B cell (primary cell): ENCODE data around the gene ENO2. TPM values are rescaled to one million over a fixed set of nuclear protein-coding genes. Genes with fewer than 3 reads are reported as not detected.
"Not testable (repeated sequence)": the region's sequence is repeated elsewhere in the genome, so short reads cannot be mapped to it uniquely, and the experiment has no call there.

Experiments used
- ATAC-seq: fragments of 200-7000 bp; cut with Tn5 transposase; one replicate; pipeline ENCODE4 v1.10.0; 2021; ENCODE audit warnings: low read depth, mild to moderate bottlenecking, moderate number of reproducible peaks, moderate library complexity
- CTCF ChIA-PET: fragments of 350-600 bp; sonication (Branson Sonifier 250); formaldehyde crosslinking; loops from one replicate; lab custom pipeline; 2021; ENCODE audit warnings: antibody characterized with exemption, inconsistent platforms; lab: Charles Lee
- POLR2A ChIA-PET: fragments of 350-600 bp; sonication (Branson Sonifier 250); formaldehyde crosslinking; loops from one replicate; lab custom pipeline; 2021; ENCODE audit warnings: antibody characterized with exemption; lab: Charles Lee
- DNase-seq: peaks from one replicate; pipeline ENCODE4 v3.0.0; 2013
- H2AFZ ChIP-seq: 2 replicates; pipeline ENCODE4 v1.6.1; 2012; ENCODE audit warnings: mild to moderate bottlenecking, low read depth, low read length; ENCODE audit not compliant: insufficient read depth, poor library complexity, severe bottlenecking
- H3K27ac ChIP-seq, 2 donors: 1 replicate in 1 of 2; 2 replicates in 1 of 2; pipeline ENCODE4 v1.5.1; 2012 to 2013; ENCODE audit warnings: low read length in 2 of 2, mild to moderate bottlenecking in 2 of 2, moderate library complexity in 1 of 2
- H3K27me3 ChIP-seq, 4 experiments: fragments of 200-600 bp in 1 of 4; sonication (generic) in 1 of 4; replicated peaks in 1 of 4; 1 replicate in 2 of 4; 2 replicates in 2 of 4; pipeline versions ENCODE4 v1.6.1 to v1.7.0; 2013 to 2016; ENCODE audit warnings: low read length in 3 of 4, mild to moderate bottlenecking in 2 of 4, mixed read lengths in 1 of 4, moderate library complexity in 1 of 4; ENCODE audit not compliant: insufficient read depth in 4 of 4, control insufficient read depth in 3 of 4; ENCODE audit errors: control extremely low read depth in 1 of 4
- H3K36me3 ChIP-seq, 2 experiments: replicated peaks in 1 of 2; 1 replicate in 1 of 2; 2 replicates in 1 of 2; pipeline versions ENCODE4 v1.6.1 to v1.7.1; 2013; ENCODE audit warnings: low read length in 1 of 2; ENCODE audit not compliant: insufficient read depth in 2 of 2, control insufficient read depth in 1 of 2; ENCODE audit errors: control extremely low read depth in 1 of 2, extremely low read depth in 1 of 2
- H3K4me1 ChIP-seq, 2 donors: fragments of 200-600 bp in 1 of 2; sonication (generic) in 1 of 2; 1 replicate in 1 of 2; 2 replicates in 1 of 2; pipeline versions ENCODE4 v1.5.1 to v1.6.1; 2013 to 2017; ENCODE audit warnings: low read length in 2 of 2; ENCODE audit not compliant: control insufficient read depth in 2 of 2, insufficient read depth in 2 of 2
- H3K4me2 ChIP-seq: replicated peaks from 2 replicates; pipeline ENCODE3; 2012; ENCODE audit warnings: mild to moderate bottlenecking, low read depth, low read length; ENCODE audit not compliant: poor library complexity, severe bottlenecking
- H3K4me3 ChIP-seq, 5 experiments: fragments of 200-600 bp in 1 of 5; sonication (generic) in 1 of 5; 1 replicate in 3 of 5; 2 replicates in 2 of 5; pipeline versions ENCODE4 v1.5.1 to v1.7.0; 2011 to 2016; ENCODE audit warnings: low read length in 4 of 5, mild to moderate bottlenecking in 4 of 5, low read depth in 2 of 5, control low read depth in 1 of 5, moderate library complexity in 1 of 5; ENCODE audit not compliant: insufficient read depth in 1 of 5; ENCODE audit errors: control extremely low read depth in 1 of 5, extremely low read depth in 1 of 5
- H3K79me2 ChIP-seq: fragments of 200-600 bp; sonication (generic); one replicate; pipeline ENCODE4 v1.6.0; 2016; ENCODE audit warnings: low read length; ENCODE audit not compliant: control insufficient read depth, insufficient read depth
- H3K9ac ChIP-seq: fragments of 200-600 bp; sonication (generic); 2 replicates; pipeline ENCODE4 v1.6.1; 2017; ENCODE audit warnings: mild to moderate bottlenecking, low read length, moderate library complexity
- H3K9me3 ChIP-seq, 3 donors: one replicate each; pipeline versions ENCODE4 v1.6.1 to v1.7.1; 2013; ENCODE audit warnings: low read length in 2 of 3; ENCODE audit not compliant: control insufficient read depth in 2 of 3, insufficient read depth in 1 of 3; ENCODE audit errors: control extremely low read depth in 1 of 3
- H4K20me1 ChIP-seq: 2 replicates; pipeline ENCODE4 v1.6.0; 2012; ENCODE audit warnings: mild to moderate bottlenecking, low read length; ENCODE audit not compliant: insufficient read depth, control insufficient read depth, poor library complexity, severe bottlenecking
- H3K27ac Mint-ChIP-seq: one replicate; pipeline ENCODE4 v1.8.0; 2021; ENCODE audit warnings: mixed read lengths
- H3K27me3 Mint-ChIP-seq: one replicate; pipeline ENCODE4 v1.8.0; 2021; ENCODE audit warnings: mixed read lengths
- H3K4me1 Mint-ChIP-seq: one replicate; pipeline ENCODE4 v1.8.0; 2021; ENCODE audit warnings: mixed read lengths
- H3K4me3 Mint-ChIP-seq: one replicate; pipeline ENCODE4 v1.8.0; 2021; ENCODE audit warnings: mixed read lengths
- H3K9me3 Mint-ChIP-seq: one replicate; pipeline ENCODE4 v1.8.0; 2022; ENCODE audit warnings: mixed read lengths; ENCODE audit not compliant: insufficient read depth
- EZH2 ChIP-seq: IDR thresholded peaks from 2 replicates; pipeline ENCODE4 v1.6.1; 2012; ENCODE audit warnings: borderline replicate concordance, low read depth, mild to moderate bottlenecking, moderate library complexity, low read length; ENCODE audit not compliant: insufficient read depth, poor library complexity, severe bottlenecking
- WGBS: methylation state at CpG from one replicate; pipeline ENCODE4 v1.1.5; 2013; ENCODE audit warnings: missing lambda C conversion rate; ENCODE audit not compliant: insufficient coverage; 5-methylcytosine and 5-hydroxymethylcytosine counted together
- intact Hi-C: fragments of 100-400 bp; cut with micrococcal nuclease; formaldehyde crosslinking; loops from one replicate; pipeline ENCODE4 v1.10.0; 2022
- polyA plus RNA-seq: library from polyadenylated mRNA; depleted of rRNA; stranded (reverse); fragments of >200 nt; gene quantifications from 2 replicates; pipeline ENCODE4 v1.2.3, GENCODE V29; 2012
- total RNA-seq, 2 donors: library from RNA; stranded (reverse); fragments of 120-200 nt in 1 of 2; gene quantifications; 1 replicate in 1 of 2; 2 replicates in 1 of 2; pipeline versions ENCODE4 v1.2.3 to v1.2.4, GENCODE V29; 2013 to 2022
- TF ChIP-seq, protein P1 (sequence below): fragments of 200-600 bp; IDR thresholded peaks from one replicate; pipeline ENCODE4 v1.8.0; 2022; ENCODE audit warnings: antibody characterized with exemption, mild to moderate bottlenecking

Gene ENO2
- total and polyA plus RNA-seq, 2 donors (not counting 1 experiment from before 2014, with no cell fraction given) = 42.5 to 55.3 TPM

DNA sequence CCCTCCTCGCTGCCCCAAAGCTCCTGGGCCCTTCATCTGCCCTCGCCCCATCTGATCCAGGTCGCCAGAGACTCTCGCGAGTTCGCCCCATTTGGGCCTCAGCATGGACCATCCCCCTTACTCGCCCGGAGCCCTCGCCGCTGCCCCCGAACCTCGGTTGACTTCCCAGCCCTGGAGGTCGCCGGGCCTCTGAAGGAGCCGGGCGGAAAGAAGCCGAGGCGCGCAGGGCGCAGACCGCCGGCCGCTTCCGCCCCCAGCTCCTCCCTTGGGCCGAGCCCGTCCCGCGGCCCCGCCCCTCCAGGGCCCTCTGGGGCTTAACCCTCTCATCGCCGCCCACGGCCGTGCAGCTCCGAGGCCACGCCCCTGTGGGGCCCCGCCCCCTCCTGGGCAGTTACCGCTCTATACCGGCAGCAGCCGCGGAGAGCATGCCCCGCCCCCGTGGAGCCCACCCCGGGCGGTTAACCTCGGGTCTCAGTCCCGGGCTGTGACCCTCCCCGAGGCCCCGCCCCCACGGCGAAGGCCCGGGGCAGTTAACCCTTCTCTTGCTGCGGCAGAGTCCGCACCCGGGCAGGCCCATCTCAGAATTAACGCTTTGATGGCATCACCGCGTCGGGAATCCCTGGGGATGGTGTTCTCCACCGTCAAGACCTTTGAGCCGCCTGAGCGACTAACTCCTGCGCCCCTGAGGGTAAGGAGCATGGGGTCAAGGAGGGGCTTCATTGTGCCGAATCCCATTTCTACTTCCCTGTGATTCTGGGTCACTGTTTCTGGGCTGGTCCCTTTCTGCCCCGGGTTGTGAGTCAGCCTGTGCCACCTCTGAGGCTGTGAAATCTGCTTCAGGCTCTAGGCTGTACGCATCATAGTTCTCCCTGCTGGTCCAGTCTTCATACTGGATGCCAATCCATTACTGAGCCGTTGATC, 41.0 kb upstream of the ENO2 start, which contains the start of gene SPSB2:
TSS of gene SPSB2 (minus strand) at position 210 of the 921 bp plus-strand sequence. CDS start 402 bp downstream, outside the sequence.
- peaks cover 29 to 40% of the 10 kb centered on the region in 2 donors for H3K4me1 ChIP-seq
- intact Hi-C loops = loop anchor here (1.0 to 2.0 kb wide), 10 partner anchors 18 to 316 kb away; partner anchors contain the start of genes C1R, CLSTN3, COPS7A and EMG1
- ATAC-seq (peak; percentile 89), DNase-seq (peak; percentile 98)
- peaks cover 40% of the 10 kb centered on the region for H3K4me1 Mint-ChIP-seq
- no peaks in the 10 kb centered on the region for H3K9me3 ChIP-seq
- H3K4me3 Mint-ChIP-seq = peak within 1 kb of the TSS; percentile 90
- POLR2A ChIA-PET = interaction anchor here (0.5 to 2.7 kb wide), 21 partner anchors 16 to 235 kb away, joined by 3 to 30 read pairs (median 6); partner anchors contain the start of genes C12orf57, CDCA3, COPS7A and LRRC23
- CTCF ChIA-PET = interaction anchor here (0.6 to 11.8 kb wide), 42 partner anchors 8 to 271 kb away, joined by 3 to 136 read pairs (median 7); partner anchors contain the start of genes C12orf57, C1RL, CDCA3 and COPS7A
- peaks cover 0 to 21% of the 10 kb centered on the region in 2 experiments for H3K36me3 ChIP-seq
- peak within 1 kb of the TSS; percentile 97 for H3K4me2 ChIP-seq
- peak within 1 kb of the TSS; percentile 91 for H3K9ac ChIP-seq
- H4K20me1 ChIP-seq = peaks cover 40% of the 10 kb centered on the region
- no peaks in the 10 kb centered on the region for H3K27me3 ChIP-seq
- no peaks in the 10 kb centered on the region for H3K9me3 Mint-ChIP-seq
- H3K27me3 Mint-ChIP-seq = no peaks in the 10 kb centered on the region
- WGBS = 1% methylated on average over 65 of the region's 66 CpGs
- no peak for TF ChIP-seq EZH2
- TF ChIP-seq, protein P1, sequence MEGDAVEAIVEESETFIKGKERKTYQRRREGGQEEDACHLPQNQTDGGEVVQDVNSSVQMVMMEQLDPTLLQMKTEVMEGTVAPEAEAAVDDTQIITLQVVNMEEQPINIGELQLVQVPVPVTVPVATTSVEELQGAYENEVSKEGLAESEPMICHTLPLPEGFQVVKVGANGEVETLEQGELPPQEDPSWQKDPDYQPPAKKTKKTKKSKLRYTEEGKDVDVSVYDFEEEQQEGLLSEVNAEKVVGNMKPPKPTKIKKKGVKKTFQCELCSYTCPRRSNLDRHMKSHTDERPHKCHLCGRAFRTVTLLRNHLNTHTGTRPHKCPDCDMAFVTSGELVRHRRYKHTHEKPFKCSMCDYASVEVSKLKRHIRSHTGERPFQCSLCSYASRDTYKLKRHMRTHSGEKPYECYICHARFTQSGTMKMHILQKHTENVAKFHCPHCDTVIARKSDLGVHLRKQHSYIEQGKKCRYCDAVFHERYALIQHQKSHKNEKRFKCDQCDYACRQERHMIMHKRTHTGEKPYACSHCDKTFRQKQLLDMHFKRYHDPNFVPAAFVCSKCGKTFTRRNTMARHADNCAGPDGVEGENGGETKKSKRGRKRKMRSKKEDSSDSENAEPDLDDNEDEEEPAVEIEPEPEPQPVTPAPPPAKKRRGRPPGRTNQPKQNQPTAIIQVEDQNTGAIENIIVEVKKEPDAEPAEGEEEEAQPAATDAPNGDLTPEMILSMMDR = no peak
- H2AFZ ChIP-seq = peak within 1 kb of the TSS; percentile 97
- peak within 1 kb of the TSS; percentile 69 to 92 (median 88) for H3K4me3 ChIP-seq
- peaks cover 17% of the 10 kb centered on the region for H3K79me2 ChIP-seq
- H3K27ac Mint-ChIP-seq = peak within 1 kb of the TSS; percentile 93
- peak within 1 kb of the TSS; percentile 45 to 61 for H3K27ac ChIP-seq

DNA sequence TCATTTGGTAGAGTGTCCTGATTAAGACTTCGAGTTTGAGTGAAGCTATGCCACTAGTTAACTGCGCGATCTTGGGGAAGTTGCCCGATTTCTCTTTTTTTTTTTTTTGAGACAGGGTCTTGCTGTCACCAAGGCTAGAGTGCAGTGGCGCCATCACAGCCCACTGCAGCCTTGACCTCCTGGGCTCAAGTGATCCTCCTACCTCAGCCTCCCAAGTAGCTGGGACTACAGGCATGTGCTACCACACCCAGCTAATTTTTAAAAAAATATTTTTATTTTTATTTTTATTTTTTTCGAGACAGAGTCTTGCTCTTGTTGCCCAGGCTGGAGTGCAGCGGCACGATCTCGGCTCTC, 40.4 kb upstream of the ENO2 start:
- H3K27ac ChIP-seq = peak overlapping the region in 1 of 2 donors; percentile 55
- ChIA-PET POLR2A (interaction anchor here (0.6 to 2.7 kb wide), 6 partner anchors 16 to 222 kb away, joined by 3 to 30 read pairs (median 5); partner anchors contain the start of gene LRRC23), CTCF (interaction anchor here (0.6 to 11.8 kb wide), 12 partner anchors 13 to 238 kb away, joined by 3 to 136 read pairs (median 28); partner anchors contain the start of genes C12orf57, CDCA3, COPS7A and LRRC23)
- H3K9me3 Mint-ChIP-seq, H3K27me3 ChIP-seq, H3K27me3 Mint-ChIP-seq, ATAC-seq, H3K9me3 ChIP-seq, DNase-seq, intact Hi-C loops: not testable (repeated sequence)
- H3K9ac ChIP-seq = peak overlapping the region; percentile 91
- WGBS = 57% methylated on average over 6 of the region's 9 CpGs
- peak overlapping the region; percentile 90 for H3K4me3 Mint-ChIP-seq
- H3K4me1 ChIP-seq = peaks cover 23 to 33% of the 10 kb centered on the region in 2 donors
- peak overlapping the region; percentile 93 for H3K27ac Mint-ChIP-seq
- peaks cover 33% of the 10 kb centered on the region for H3K4me1 Mint-ChIP-seq
- peaks cover 17% of the 10 kb centered on the region for H3K79me2 ChIP-seq
- H3K4me2 ChIP-seq = peak overlapping the region; percentile 97
- peaks cover 34% of the 10 kb centered on the region for H4K20me1 ChIP-seq
- peak overlapping the region; percentile 69 to 92 (median 88) for H3K4me3 ChIP-seq
- peaks cover 0 to 21% of the 10 kb centered on the region in 2 experiments for H3K36me3 ChIP-seq
- H2AFZ ChIP-seq = peak overlapping the region; percentile 97

DNA sequence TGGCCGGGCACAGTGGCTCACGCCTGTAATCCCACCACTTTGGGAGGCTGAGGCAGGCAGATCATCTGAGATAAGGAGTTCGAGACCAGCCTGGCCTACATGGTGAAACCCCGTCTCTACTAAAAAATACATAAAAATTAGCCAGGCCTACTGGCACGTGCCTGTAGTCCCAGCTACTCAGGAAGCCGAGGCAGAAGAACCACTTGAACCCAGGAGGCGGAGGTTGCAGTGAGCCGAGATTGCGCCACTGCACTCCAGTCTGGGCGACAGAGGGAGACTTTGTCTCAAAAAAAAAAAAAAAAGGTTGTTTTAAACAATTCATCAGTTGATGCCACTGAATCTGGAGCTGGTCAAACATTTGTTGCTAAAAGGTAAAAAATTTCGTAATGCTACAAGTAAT, 34.6 kb upstream of the ENO2 start:
- H3K4me2 ChIP-seq, H3K4me3 Mint-ChIP-seq, intact Hi-C loops: not testable (repeated sequence)

More for the DNA sequence above, 34.6 kb upstream of the ENO2 start:
- H3K27ac Mint-ChIP-seq, H3K9ac ChIP-seq, H3K9me3 ChIP-seq, H3K9me3 Mint-ChIP-seq, H3K4me1 ChIP-seq, H3K36me3 ChIP-seq, DNase-seq, H3K79me2 ChIP-seq, H2AFZ ChIP-seq, H3K27ac ChIP-seq, H3K4me1 Mint-ChIP-seq, H3K27me3 Mint-ChIP-seq, H4K20me1 ChIP-seq, H3K27me3 ChIP-seq, H3K4me3 ChIP-seq, ATAC-seq, POLR2A ChIA-PET: not testable (repeated sequence)
- 93% methylated on average over 8 of the region's 11 CpGs for WGBS
- CTCF ChIA-PET = interaction anchor here (1.1 to 1.4 kb wide), 2 partner anchors 12 to 15 kb away, joined by 3 read pairs; no protein-coding TSS in a partner anchor
